Parathyroid adenoma (tissue), 2 donors: ENCODE measurements around the gene GHITM.
A peak's percentile ranks its signal among the peaks of the same experiment; 100 is the strongest.
"Not testable (repeated sequence)": the region's sequence is repeated elsewhere in the genome, so short reads cannot be mapped to it uniquely, and the experiment has no call there.

Source experiments
- H2AFZ ChIP-seq: fragments of 300-600 bp; sonication (generic); one replicate; pipeline ENCODE4 v1.7.0; 2017; ENCODE audit warnings: antibody characterized with exemption, mild to moderate bottlenecking
- H3K27ac ChIP-seq: fragments of 300-600 bp; sonication (generic); one replicate; pipeline ENCODE4 v1.7.0; 2017
- H3K27me3 ChIP-seq: fragments of 300-600 bp; sonication (generic); one replicate; pipeline ENCODE4 v1.7.0; 2017; ENCODE audit warnings: low read length; ENCODE audit not compliant: control insufficient read depth, insufficient read depth
- H3K36me3 ChIP-seq: fragments of 300-600 bp; sonication (generic); one replicate; pipeline ENCODE4 v1.7.0; 2017; ENCODE audit warnings: low read length; ENCODE audit not compliant: control insufficient read depth, insufficient read depth
- H3K4me1 ChIP-seq: fragments of 300-600 bp; sonication (generic); one replicate; pipeline ENCODE4 v1.7.0; 2017; ENCODE audit warnings: control low read depth
- H3K4me2 ChIP-seq: fragments of 300-600 bp; sonication (generic); one replicate; pipeline ENCODE4 v1.7.0; 2017; ENCODE audit warnings: low read length
- H3K4me3 ChIP-seq: fragments of 300-600 bp; sonication (generic); one replicate; pipeline ENCODE4 v1.7.0; 2017; ENCODE audit warnings: low read depth, low read length
- H3K79me2 ChIP-seq: fragments of 300-600 bp; sonication (generic); one replicate; pipeline ENCODE4 v1.7.0; 2017; ENCODE audit warnings: control low read depth
- H3K9ac ChIP-seq: fragments of 300-600 bp; sonication (generic); one replicate; pipeline ENCODE4 v1.7.0; 2017; ENCODE audit warnings: mild to moderate bottlenecking
- H3K9me3 ChIP-seq: fragments of 300-600 bp; sonication (generic); one replicate; pipeline ENCODE4 v1.7.0; 2017; ENCODE audit warnings: low read length; ENCODE audit not compliant: control insufficient read depth
- TF ChIP-seq, protein P1 (sequence below): fragments of 300-600 bp; sonication (generic); IDR thresholded peaks from one replicate; pipeline ENCODE4 v1.7.0; 2017; ENCODE audit warnings: antibody characterized with exemption, mild to moderate bottlenecking
- donor health status: primary hyperparathyroidism.

Gene GHITM

GRCh38 chr10:84148006-84148597 lies 8.8 kb downstream of the GHITM start:
- H3K4me2 ChIP-seq, H2AFZ ChIP-seq, H3K36me3 ChIP-seq, H3K79me2 ChIP-seq, H3K27me3 ChIP-seq, H3K9me3 ChIP-seq, H3K4me1 ChIP-seq, H3K4me3 ChIP-seq, H3K9ac ChIP-seq, H3K27ac ChIP-seq: not testable (repeated sequence)
- TF ChIP-seq, protein P1, sequence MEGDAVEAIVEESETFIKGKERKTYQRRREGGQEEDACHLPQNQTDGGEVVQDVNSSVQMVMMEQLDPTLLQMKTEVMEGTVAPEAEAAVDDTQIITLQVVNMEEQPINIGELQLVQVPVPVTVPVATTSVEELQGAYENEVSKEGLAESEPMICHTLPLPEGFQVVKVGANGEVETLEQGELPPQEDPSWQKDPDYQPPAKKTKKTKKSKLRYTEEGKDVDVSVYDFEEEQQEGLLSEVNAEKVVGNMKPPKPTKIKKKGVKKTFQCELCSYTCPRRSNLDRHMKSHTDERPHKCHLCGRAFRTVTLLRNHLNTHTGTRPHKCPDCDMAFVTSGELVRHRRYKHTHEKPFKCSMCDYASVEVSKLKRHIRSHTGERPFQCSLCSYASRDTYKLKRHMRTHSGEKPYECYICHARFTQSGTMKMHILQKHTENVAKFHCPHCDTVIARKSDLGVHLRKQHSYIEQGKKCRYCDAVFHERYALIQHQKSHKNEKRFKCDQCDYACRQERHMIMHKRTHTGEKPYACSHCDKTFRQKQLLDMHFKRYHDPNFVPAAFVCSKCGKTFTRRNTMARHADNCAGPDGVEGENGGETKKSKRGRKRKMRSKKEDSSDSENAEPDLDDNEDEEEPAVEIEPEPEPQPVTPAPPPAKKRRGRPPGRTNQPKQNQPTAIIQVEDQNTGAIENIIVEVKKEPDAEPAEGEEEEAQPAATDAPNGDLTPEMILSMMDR = peak; percentile 48

GRCh38 chr10:84149854-84150253 lies 10.5 kb downstream of the GHITM start:
- no peaks in the 10 kb centered on the region for H3K79me2 ChIP-seq
- H3K27ac ChIP-seq = no peak overlapping the region
- H3K27me3 ChIP-seq = no peaks in the 10 kb centered on the region
- H3K9ac ChIP-seq = no peak overlapping the region
- no peaks in the 10 kb centered on the region for H3K9me3 ChIP-seq
- no peak overlapping the region for H2AFZ ChIP-seq
- H3K4me1 ChIP-seq = no peaks in the 10 kb centered on the region
- no peak overlapping the region for H3K4me3 ChIP-seq
- TF ChIP-seq, protein P1 = no peak
- H3K4me2 ChIP-seq = no peak overlapping the region
- no peaks in the 10 kb centered on the region for H3K36me3 ChIP-seq

DNA sequence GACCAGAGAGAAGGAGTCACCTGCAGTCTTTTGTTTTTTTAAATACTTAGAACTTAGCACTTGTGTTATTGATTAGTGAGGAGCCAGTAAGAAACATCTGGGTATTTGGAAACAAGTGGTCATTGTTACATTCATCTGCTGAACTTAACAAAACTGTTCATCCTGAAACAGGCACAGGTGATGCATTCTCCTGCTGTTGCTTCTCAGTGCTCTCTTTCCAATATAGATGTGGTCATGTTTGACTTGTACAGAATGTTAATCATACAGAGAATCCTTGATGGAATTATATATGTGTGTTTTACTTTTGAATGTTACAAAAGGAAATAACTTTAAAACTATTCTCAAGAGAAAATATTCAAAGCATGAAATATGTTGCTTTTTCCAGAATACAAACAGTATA lies 13.5 kb downstream of the GHITM start:
- no peak overlapping the region for H3K4me3 ChIP-seq
- H3K4me2 ChIP-seq = no peak overlapping the region
- H3K36me3 ChIP-seq = no peaks in the 10 kb centered on the region
- no peak overlapping the region for H3K27ac ChIP-seq
- TF ChIP-seq, protein P1 = no peak
- no peaks in the 10 kb centered on the region for H3K79me2 ChIP-seq
- H3K9ac ChIP-seq = no peak overlapping the region
- H3K9me3 ChIP-seq = no peaks in the 10 kb centered on the region
- no peaks in the 10 kb centered on the region for H3K27me3 ChIP-seq
- H3K4me1 ChIP-seq = no peaks in the 10 kb centered on the region
- H2AFZ ChIP-seq = no peak overlapping the region

GRCh38 chr10:84155521-84155920 lies 16.2 kb downstream of the GHITM start:
- H3K79me2 ChIP-seq = no peaks in the 10 kb centered on the region
- no peak overlapping the region for H3K4me2 ChIP-seq
- H3K9ac ChIP-seq = no peak overlapping the region
- H3K9me3 ChIP-seq = no peaks in the 10 kb centered on the region
- H2AFZ ChIP-seq = no peak overlapping the region
- H3K36me3 ChIP-seq = no peaks in the 10 kb centered on the region
- H3K4me1 ChIP-seq = peaks cover 6% of the 10 kb centered on the region
- TF ChIP-seq, protein P1 = no peak
- no peaks in the 10 kb centered on the region for H3K27me3 ChIP-seq
- H3K27ac ChIP-seq = no peak overlapping the region
- no peak overlapping the region for H3K4me3 ChIP-seq

DNA sequence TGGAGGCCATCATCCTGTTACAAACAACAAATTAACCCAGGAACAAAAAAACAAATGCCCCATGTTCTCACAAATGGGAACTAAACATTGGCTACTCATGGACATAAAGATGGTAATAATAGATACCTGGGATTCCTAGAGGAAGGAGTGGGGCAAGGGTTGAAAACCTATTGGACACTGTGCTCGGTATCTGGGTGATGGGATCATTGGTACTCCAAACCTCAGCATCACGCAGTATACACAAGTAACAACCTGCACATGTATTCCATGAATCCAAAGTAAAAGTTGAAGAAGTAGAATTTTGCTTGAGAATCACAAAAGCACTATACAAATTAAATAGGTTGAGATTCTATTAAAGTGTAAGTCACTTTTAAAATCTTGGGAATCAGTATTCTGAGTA lies 16.7 kb downstream of the GHITM start:
- Histone ChIP-seq H3K79me2 (no peaks in the 10 kb centered on the region), H2AFZ (no peak overlapping the region), H3K9ac (no peak overlapping the region), H3K27ac (no peak overlapping the region), H3K4me2 (no peak overlapping the region), H3K27me3 (no peaks in the 10 kb centered on the region), H3K9me3 (no peaks in the 10 kb centered on the region), H3K36me3 (no peaks in the 10 kb centered on the region), H3K4me3 (no peak overlapping the region), H3K4me1 (peaks cover 6% of the 10 kb centered on the region)
- TF ChIP-seq, protein P1 = no peak
